K562 (cell line): ENCODE results near the gene ZNF516. TPM values are rescaled to one million over a fixed set of nuclear protein-coding genes. Genes with fewer than 3 reads are reported as not detected.

ENCODE experiments used
- BCL6 ChIP-seq: fragments of 250-450 bp; sonication (Bioruptor Pico); IDR thresholded peaks from 2 replicates; pipeline ENCODE4 v1.4.0; 2020
- NCOR1 ChIP-seq: fragments of 450-650 bp; IDR thresholded peaks from 2 replicates; pipeline ENCODE4 v1.6.1; 2016; ENCODE audit warnings: mild to moderate bottlenecking, moderate library complexity
- RAD21 ChIP-seq, 2 experiments: fragments of 250-450 bp in 1 of 2; fragments of 450-650 bp in 1 of 2; sonication (Bioruptor Pico) in 1 of 2; formaldehyde crosslinking in 1 of 2; IDR thresholded peaks in 1 of 2; conservative IDR thresholded peaks in 1 of 2; 2 replicates each; pipeline versions ENCODE4 v1.4.0 to v1.8.0; 2020 to 2022; ENCODE audit warnings: mild to moderate bottlenecking in 2 of 2, moderate library complexity in 1 of 2
- RBM25 ChIP-seq: fragments of 200-400 bp; formaldehyde crosslinking; IDR thresholded peaks from 2 replicates; pipeline ENCODE4 v1.6.1; 2018; ENCODE audit warnings: low read length, low read depth, moderate library complexity; ENCODE audit not compliant: severe bottlenecking
- SP2 ChIP-seq: IDR thresholded peaks from 2 replicates; pipeline ENCODE4 v1.6.1; 2011; ENCODE audit warnings: mild to moderate bottlenecking, low read depth, low read length, moderate library complexity; ENCODE audit not compliant: poor library complexity, severe bottlenecking; ENCODE audit errors: extremely low read depth
- ZBTB34 ChIP-seq: fragments of 250-450 bp; sonication (Bioruptor Pico); IDR thresholded peaks from 2 replicates; pipeline ENCODE4 v1.8.0; 2021; ENCODE audit warnings: mild to moderate bottlenecking, moderate library complexity
- ZNF217 ChIP-seq: sonication (generic); formaldehyde crosslinking; IDR thresholded peaks from 2 replicates; pipeline ENCODE4 v1.8.0; 2022; ENCODE audit warnings: mild to moderate bottlenecking, missing genetic modification reagents
- ZNF318 ChIP-seq, 2 experiments: fragments of 450-650 bp; IDR thresholded peaks; 2 replicates each; pipeline ENCODE4 v1.6.1; 2016; ENCODE audit warnings: mild to moderate bottlenecking in 2 of 2, borderline replicate concordance in 1 of 2, low read depth in 1 of 2, moderate library complexity in 1 of 2
- ZNF511 ChIP-seq: sonication (generic); formaldehyde crosslinking; IDR thresholded peaks from 2 replicates; pipeline ENCODE4 v1.8.0; 2022; ENCODE audit warnings: mild to moderate bottlenecking, missing genetic modification reagents
- polyA plus RNA-seq, 8 experiments: library from polyadenylated mRNA; depleted of rRNA in 4 of 8; stranded (reverse) in 5 of 8; unstranded in 3 of 8; fragments of >200 nt; fragmentation: Nextera tagmentation in 2 of 8; fragmentation: Illumina TruSeq in 1 of 8; extraction: Ambion mirVana in 2 of 8; extraction: Trizol in 1 of 8; gene quantifications; 2 replicates each; pipeline versions ENCODE4 v1.2.1 to v1.2.3, GENCODE V29; 2011 to 2014; ENCODE audit warnings: inconsistent platforms in 1 of 8, missing spikeins in 1 of 8
- total RNA-seq, 7 experiments: library from RNA; depleted of rRNA in 6 of 7; stranded (reverse); fragments of >200 nt in 6 of 7; fragmentation: Illumina TruSeq in 2 of 7; extraction: Trizol in 2 of 7; gene quantifications; 2 replicates each; pipeline versions ENCODE4 v1.2.1 to v1.2.3, GENCODE V29; 2011 to 2021; ENCODE audit warnings: low replicate concordance in 1 of 7

Gene ZNF516
- total and polyA plus RNA-seq, 9 of the 15 experiments (the other 6 are each of a cell fraction or from before 2014, with no cell fraction given) = 0.04 to 0.20 (median 0.08) TPM; not detected in 3

GRCh38 chr18:76430636-76431035, 64.4 kb downstream of the ZNF516 start (continued):
- no peak for TF ChIP-seq ZNF318 (IDR thresholded peaks at IDR 0.05; ENCODE audit: borderline replicate concordance in 1 of 2, low read depth in 1 of 2)
- TF ChIP-seq BCL6 (CRISPR knock-in tag) = no peak
- TF ChIP-seq SP2 = no peak
- no peak for TF ChIP-seq RBM25
- no peak for TF ChIP-seq RAD21 (CRISPR knock-in tag; conservative IDR thresholded peaks at IDR 0.05 in 1 of 2, IDR thresholded peaks at IDR 0.05 in 1 of 2)
- no peak for TF ChIP-seq NCOR1
- no peak for TF ChIP-seq ZNF217 (CRISPR knock-in tag)
- no peak for TF ChIP-seq ZBTB34 (CRISPR knock-in tag)
- no peak for TF ChIP-seq ZNF511 (CRISPR knock-in tag)
